Lower leg skin (tissue), 3 donors: Measurements from ENCODE around the gene CNTN4.

ENCODE experiments used
- CTCF ChIP-seq, 3 donors: fragments of 450-650 bp; IDR thresholded peaks; one replicate each; pipeline ENCODE4 v1.5.1; 2016; ENCODE audit warnings: antibody characterized with exemption in 3 of 3, mild to moderate bottlenecking in 3 of 3, moderate library complexity in 2 of 3
- POLR2A ChIP-seq, 2 donors: fragments of 450-650 bp; IDR thresholded peaks; one replicate each; pipeline ENCODE4 v1.6.1; 2016 to 2017; ENCODE audit warnings: antibody characterized with exemption in 2 of 2, mild to moderate bottlenecking in 1 of 2, moderate library complexity in 1 of 2

- TF ChIP-seq CTCF (IDR thresholded peaks at IDR 0.05) (no peak), POLR2A (IDR thresholded peaks at IDR 0.05) (no peak)
These were observed 202.3 kb downstream of the CNTN4 start for GRCh38 chr3:2300938-2301337.
